Calu3 (cell line): ENCODE measurements around the gene KLHL5. TPM values are rescaled to one million over a fixed set of nuclear protein-coding genes. Genes with fewer than 3 reads are reported as not detected.

ENCODE experiments used
- BruUV-seq: library from RNA; stranded (reverse); fragments of 400-500 nt; replicated peaks from 2 replicates; lab custom pipeline; 2021; lab: Mats Ljungman, UMichigan
- CTCF ChIA-PET: fragments of 300-600 bp; sonication (Branson Sonifier 250); formaldehyde crosslinking; loops from one replicate; lab custom pipeline; 2022; ENCODE audit warnings: antibody characterized with exemption; lab: Charles Lee
- DNase-seq: peaks from one replicate; pipeline ENCODE4 v3.0.0; 2022
- H3K27ac Mint-ChIP-seq: one replicate; pipeline ENCODE4 v1.8.0; 2022; ENCODE audit warnings: mixed read lengths; ENCODE audit not compliant: unreplicated experiment
- H3K27me3 Mint-ChIP-seq: one replicate; pipeline ENCODE4 v1.8.0; 2022; ENCODE audit warnings: mixed read lengths; ENCODE audit not compliant: unreplicated experiment
- H3K36me3 Mint-ChIP-seq: one replicate; pipeline ENCODE4 v1.8.0; 2022; ENCODE audit warnings: mild to moderate bottlenecking, moderate library complexity, mixed read lengths; ENCODE audit not compliant: insufficient read depth, unreplicated experiment
- H3K4me1 Mint-ChIP-seq: one replicate; pipeline ENCODE4 v1.8.0; 2022; ENCODE audit warnings: mild to moderate bottlenecking, low read depth, mixed read lengths; ENCODE audit not compliant: unreplicated experiment
- H3K4me3 Mint-ChIP-seq: one replicate; pipeline ENCODE4 v1.8.0; 2022; ENCODE audit warnings: mild to moderate bottlenecking, low read depth, moderate library complexity, mixed read lengths; ENCODE audit not compliant: unreplicated experiment
- H3K9me3 Mint-ChIP-seq: one replicate; pipeline ENCODE4 v1.8.0; 2022; ENCODE audit warnings: low read depth, mixed read lengths; ENCODE audit not compliant: unreplicated experiment
- CTCF ChIP-seq: fragments of 200-600 bp; IDR thresholded peaks from one replicate; pipeline ENCODE4 v1.8.0; 2022; ENCODE audit warnings: antibody characterized with exemption; ENCODE audit not compliant: unreplicated experiment
- intact Hi-C: fragments of 100-400 bp; cut with micrococcal nuclease; formaldehyde crosslinking; loops from one replicate; pipeline ENCODE4 v1.10.0; 2022; ENCODE audit not compliant: unreplicated experiment
- total RNA-seq: library from RNA; stranded (reverse); gene quantifications from 2 replicates; pipeline ENCODE4 v1.2.3, GENCODE V29; 2022

KLHL5 gene
- total RNA-seq, 1 experiment from 2014 or later: 57.4 TPM

GRCh38 chr4:39032218-39033085, 29.6 kb upstream of the KLHL5 start, which contains the start of gene TMEM156:
Gene TMEM156 (minus strand): TSS chr4:39032409. CDS start chr4:39032313, 96 bp downstream.
- H3K9me3 Mint-ChIP-seq: no peaks in the 10 kb centered on the region
- no peaks in the 10 kb centered on the region for H3K27me3 Mint-ChIP-seq
- TF ChIP-seq CTCF: no peak
- CTCF ChIA-PET: no interaction called here
- DNase-seq: no peak
- H3K36me3 Mint-ChIP-seq: peaks cover 8% of the 10 kb centered on the region
- H3K4me3 Mint-ChIP-seq: peak within 1 kb of the TSS; percentile 60
- intact Hi-C loops: no loop called here
- BruUV-seq: no TSS peak
- H3K27ac Mint-ChIP-seq: peak within 1 kb of the TSS; percentile 39
- peaks cover 15% of the 10 kb centered on the region for H3K4me1 Mint-ChIP-seq

GRCh38 chr4:39036172-39036571, 25.9 kb upstream of the KLHL5 start:
- Mint-ChIP-seq H3K4me3 (peak overlapping the region; percentile 57), H3K27ac (peak overlapping the region; percentile 93), H3K36me3 (peaks cover 8% of the 10 kb centered on the region), H3K27me3 (no peaks in the 10 kb centered on the region), H3K9me3 (no peaks in the 10 kb centered on the region), H3K4me1 (peaks cover 24% of the 10 kb centered on the region)
- BruUV-seq: no TSS peak
- no peak for TF ChIP-seq CTCF
- peak; percentile 34 for DNase-seq
- intact Hi-C loops: no loop called here
- CTCF ChIA-PET: no interaction called here

GRCh38 chr4:39037491-39037825, 24.6 kb upstream of the KLHL5 start:
- BruUV-seq: no TSS peak
- intact Hi-C loops: no loop called here
- H3K27ac Mint-ChIP-seq: peak overlapping the region; percentile 64
- no peak for DNase-seq
- H3K36me3 Mint-ChIP-seq: peaks cover 8% of the 10 kb centered on the region
- no peak for TF ChIP-seq CTCF
- H3K9me3 Mint-ChIP-seq: no peaks in the 10 kb centered on the region
- no peak overlapping the region for H3K4me3 Mint-ChIP-seq
- H3K4me1 Mint-ChIP-seq: peaks cover 30% of the 10 kb centered on the region
- CTCF ChIA-PET: interaction anchor here (0.5 kb wide), 1 partner anchor 62 kb away, joined by 3 read pairs; no protein-coding TSS in a partner anchor
- no peaks in the 10 kb centered on the region for H3K27me3 Mint-ChIP-seq

GRCh38 chr4:39037941-39038340, 24.1 kb upstream of the KLHL5 start:
- Mint-ChIP-seq H3K4me1 (peaks cover 35% of the 10 kb centered on the region), H3K9me3 (no peaks in the 10 kb centered on the region), H3K4me3 (no peak overlapping the region), H3K27me3 (no peaks in the 10 kb centered on the region), H3K36me3 (peaks cover 8% of the 10 kb centered on the region), H3K27ac (peak overlapping the region; percentile 64)
- BruUV-seq: no TSS peak
- TF ChIP-seq CTCF: no peak
- DNase-seq: no peak
- intact Hi-C loops: no loop called here
- CTCF ChIA-PET: no interaction called here
